HL-60 (cell line): ENCODE results near the gene HIGD2B.
"Not testable (repeated sequence)": the region's sequence is repeated elsewhere in the genome, so short reads cannot be mapped to it uniquely, and the experiment has no call there.

ENCODE experiments used
- DNase-seq, 2 experiments: peaks; one replicate each; pipeline ENCODE4 v3.0.0-alpha.2; 2010 to 2020; ENCODE audit warnings: low read depth in 1 of 2, low spot score in 1 of 2
- H3K27ac ChIP-seq: fragments of 250-450 bp; sonication (Bioruptor Pico); replicated peaks from 2 replicates; pipeline ENCODE4 v1.5.1; 2020; ENCODE audit warnings: mild to moderate bottlenecking, moderate library complexity
- H3K27me3 ChIP-seq: fragments of 250-450 bp; sonication (Bioruptor Pico); 2 replicates; pipeline ENCODE4 v1.5.1; 2021; ENCODE audit warnings: mild to moderate bottlenecking, moderate library complexity; ENCODE audit not compliant: insufficient read depth, poor library complexity, severe bottlenecking
- H3K4me3 ChIP-seq: replicated peaks from 2 replicates; pipeline ENCODE4 v1.5.1; 2011; ENCODE audit warnings: mild to moderate bottlenecking, control low read depth, low read length; ENCODE audit not compliant: insufficient read depth
- CTCF ChIP-seq: IDR thresholded peaks from one replicate; pipeline ENCODE4 v1.5.1; 2011; ENCODE audit warnings: low read length, control low read depth, inconsistent platforms; ENCODE audit not compliant: insufficient read depth
- GABPA ChIP-seq: IDR thresholded peaks from 2 replicates; pipeline ENCODE4 v1.6.1; 2012; ENCODE audit warnings: low read depth
- POLR2AphosphoS5 ChIP-seq: IDR thresholded peaks from 2 replicates; pipeline ENCODE4 v1.6.1; 2012; ENCODE audit warnings: low read depth
- REST ChIP-seq: IDR thresholded peaks from 2 replicates; pipeline ENCODE4 v1.6.1; 2012; ENCODE audit warnings: low read depth; ENCODE audit not compliant: insufficient replicate concordance
- SPI1 ChIP-seq: IDR thresholded peaks from 2 replicates; pipeline ENCODE4 v1.6.1; 2012; ENCODE audit warnings: low read depth, mild to moderate bottlenecking, borderline replicate concordance

The HIGD2B gene

GRCh38 chr15:72727154-72727553 lies 41.2 kb upstream of the HIGD2B start:
- Histone ChIP-seq H3K4me3 (no peak overlapping the region), H3K27ac (no peak overlapping the region), H3K27me3 (no peaks in the 10 kb centered on the region)
- no peak for DNase-seq
- TF ChIP-seq REST: no peak
- no peak for TF ChIP-seq GABPA
- no peak for TF ChIP-seq CTCF
- no peak for TF ChIP-seq SPI1
- no peak for TF ChIP-seq POLR2AphosphoS5

GRCh38 chr15:72725851-72726250 lies 39.9 kb upstream of the HIGD2B start:
- not testable (repeated sequence) for H3K27me3 ChIP-seq, H3K4me3 ChIP-seq, DNase-seq, H3K27ac ChIP-seq

GRCh38 chr15:72725446-72725845 lies 39.5 kb upstream of the HIGD2B start:
- no peak for TF ChIP-seq REST
- TF ChIP-seq POLR2AphosphoS5: no peak
- no peak for TF ChIP-seq GABPA
- no peak for TF ChIP-seq SPI1
- TF ChIP-seq CTCF: no peak
- Histone ChIP-seq H3K27me3 (no peaks in the 10 kb centered on the region), H3K27ac (no peak overlapping the region), H3K4me3 (no peak overlapping the region)
- no peak for DNase-seq

- Histone ChIP-seq H3K4me3 (no peak overlapping the region), H3K27ac (no peak overlapping the region), H3K27me3 (no peaks in the 10 kb centered on the region)
- no peak for TF ChIP-seq GABPA
- TF ChIP-seq CTCF: no peak
- TF ChIP-seq REST: no peak
- DNase-seq: no peak
Observed at GRCh38 chr15:72724028-72724427, 38.0 kb upstream of the HIGD2B start.
